NCI-H1436 (cell line): ENCODE measurements around the gene CYP24A1.

Experiments used
- DNase-seq: peaks from one replicate; lab custom pipeline; 2025; lab: John Stamatoyannopoulos, UW

The CYP24A1 gene

GRCh38 chr20:54174457-54175175 is 830 bp upstream of the CYP24A1 start:
- DNase-seq, result no peak

- no peak for DNase-seq
Observed at GRCh38 chr20:54172856-54173652, 732 bp downstream of the CYP24A1 start.

GRCh38 chr20:54172532-54172855 is 1.3 kb downstream of the CYP24A1 start:
- no peak for DNase-seq

GRCh38 chr20:54170963-54171362 is 2.8 kb downstream of the CYP24A1 start:
- no peak for DNase-seq

- DNase-seq, result no peak
Observed at GRCh38 chr20:54170026-54170471, 3.7 kb downstream of the CYP24A1 start.

- no peak for DNase-seq
Observed at GRCh38 chr20:54168961-54169862, 4.6 kb downstream of the CYP24A1 start.

GRCh38 chr20:54167909-54168872 is 5.6 kb downstream of the CYP24A1 start:
- DNase-seq, result no peak

GRCh38 chr20:54166987-54167662 is 6.7 kb downstream of the CYP24A1 start:
- DNase-seq, result no peak

- DNase-seq, result no peak
Observed at GRCh38 chr20:54165803-54166202, 8.0 kb downstream of the CYP24A1 start.

- no peak for DNase-seq
Observed at GRCh38 chr20:54165014-54165413, 8.8 kb downstream of the CYP24A1 start.

- DNase-seq, result no peak
Observed at GRCh38 chr20:54163402-54163801, 10.4 kb downstream of the CYP24A1 start.

- DNase-seq, result no peak
Observed at GRCh38 chr20:54162378-54163009, 11.3 kb downstream of the CYP24A1 start.

- no peak for DNase-seq
Observed at GRCh38 chr20:54161821-54162149, 12.0 kb downstream of the CYP24A1 start.

- DNase-seq, result no peak
Observed at GRCh38 chr20:54161008-54161820, 12.6 kb downstream of the CYP24A1 start.

- no peak for DNase-seq
Observed at GRCh38 chr20:54160065-54161007, 13.4 kb downstream of the CYP24A1 start.

- no peak for DNase-seq
Observed at GRCh38 chr20:54158856-54159418, 14.8 kb downstream of the CYP24A1 start.

GRCh38 chr20:54158226-54158625 is 15.6 kb downstream of the CYP24A1 start:
- no peak for DNase-seq
